8988T (cell line): ENCODE data around the gene TMEM130.

ENCODE experiments used
- DNase-seq: peaks from one replicate; pipeline ENCODE4 v3.0.0; 2011

Gene TMEM130, protein sequence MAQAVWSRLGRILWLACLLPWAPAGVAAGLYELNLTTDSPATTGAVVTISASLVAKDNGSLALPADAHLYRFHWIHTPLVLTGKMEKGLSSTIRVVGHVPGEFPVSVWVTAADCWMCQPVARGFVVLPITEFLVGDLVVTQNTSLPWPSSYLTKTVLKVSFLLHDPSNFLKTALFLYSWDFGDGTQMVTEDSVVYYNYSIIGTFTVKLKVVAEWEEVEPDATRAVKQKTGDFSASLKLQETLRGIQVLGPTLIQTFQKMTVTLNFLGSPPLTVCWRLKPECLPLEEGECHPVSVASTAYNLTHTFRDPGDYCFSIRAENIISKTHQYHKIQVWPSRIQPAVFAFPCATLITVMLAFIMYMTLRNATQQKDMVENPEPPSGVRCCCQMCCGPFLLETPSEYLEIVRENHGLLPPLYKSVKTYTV

DNA sequence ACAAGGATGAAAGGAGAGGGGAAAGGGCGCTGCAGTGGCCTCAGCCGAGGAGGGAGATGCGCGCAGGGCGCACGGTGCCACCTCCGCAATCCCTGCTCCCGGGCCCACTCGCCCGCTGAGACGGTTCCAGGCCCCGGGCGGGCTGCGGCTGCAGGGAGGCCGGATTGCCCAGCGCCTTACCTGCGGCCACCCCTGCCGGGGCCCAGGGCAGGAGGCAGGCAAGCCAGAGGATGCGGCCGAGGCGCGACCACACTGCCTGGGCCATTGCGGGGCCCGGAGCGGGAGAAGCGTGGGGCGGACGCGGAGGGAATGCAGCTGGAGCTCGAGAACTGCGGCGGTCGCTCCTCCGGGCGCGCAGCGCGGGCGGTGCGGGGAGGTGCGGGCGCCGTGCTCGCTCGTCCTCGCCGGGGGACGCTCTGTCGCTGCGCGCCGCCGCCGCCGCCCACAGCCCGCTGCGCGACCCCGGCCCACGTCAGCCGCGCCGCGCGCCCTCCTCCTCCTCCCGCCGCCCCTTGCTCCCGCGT is at the start of gene TMEM130:
TMEM130 (minus strand) TSS at position 418 of the 524 bp plus-strand sequence; CDS start at position 265, 153 bp downstream.
- DNase-seq = no peak

DNA sequence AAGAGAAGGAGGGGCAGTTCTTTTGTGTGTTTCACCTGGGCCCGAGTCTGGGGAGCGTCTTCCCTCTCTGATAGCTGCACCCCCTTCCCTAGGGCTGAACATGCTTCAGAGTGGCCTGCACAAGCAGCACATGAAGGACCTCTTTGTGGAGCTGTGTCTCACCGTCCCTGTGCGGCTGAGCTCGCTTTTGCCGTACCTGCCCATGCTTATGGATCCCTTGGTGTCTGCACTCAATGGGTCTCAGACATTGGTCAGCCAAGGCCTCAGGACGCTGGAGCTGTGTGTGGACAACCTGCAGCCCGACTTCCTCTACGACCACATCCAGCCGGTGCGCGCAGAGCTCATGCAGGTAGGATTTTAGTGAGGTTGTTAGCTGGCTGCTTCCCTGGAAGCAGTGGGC is 47.5 kb upstream of the TMEM130 start:
- DNase-seq = no peak

DNA sequence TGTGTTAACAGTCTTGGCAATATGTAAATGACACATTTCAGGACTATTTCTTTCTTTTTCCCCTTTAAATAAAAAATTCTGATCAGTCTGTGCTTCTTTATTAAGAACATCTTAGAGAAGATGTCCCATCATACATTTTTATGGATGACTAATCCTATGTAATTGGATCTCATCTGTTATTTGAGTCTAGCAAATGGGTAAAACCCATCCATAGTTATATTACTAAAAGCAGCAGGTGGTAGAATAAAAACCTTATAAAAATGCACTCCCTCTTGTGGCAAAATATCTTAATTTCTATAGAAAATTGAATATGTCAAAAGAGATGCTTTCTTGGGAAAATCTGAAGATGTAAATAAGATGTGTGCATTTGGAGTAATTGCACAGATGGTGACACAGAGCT is 43.8 kb upstream of the TMEM130 start:
- no peak for DNase-seq

DNA sequence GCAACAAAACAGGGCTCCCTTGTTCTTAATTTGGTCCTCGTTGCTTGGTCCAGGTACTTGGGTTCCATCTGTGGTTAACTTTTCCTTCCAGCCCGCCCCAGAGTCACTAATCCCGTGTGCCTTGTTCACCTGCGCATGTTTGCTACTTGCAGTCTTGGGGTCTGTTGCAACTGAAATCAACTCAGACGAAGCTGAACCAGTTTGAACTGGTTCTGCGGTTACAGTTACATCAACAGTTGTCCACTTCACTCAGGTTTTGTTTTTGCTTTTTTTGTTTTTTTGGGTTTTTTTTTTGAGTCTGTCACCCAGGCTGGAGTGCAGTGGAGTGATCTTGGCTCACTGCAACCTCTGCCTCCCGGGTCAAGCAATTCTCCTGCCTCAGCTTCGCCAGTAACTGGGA is 43.2 kb upstream of the TMEM130 start:
- no peak for DNase-seq

DNA sequence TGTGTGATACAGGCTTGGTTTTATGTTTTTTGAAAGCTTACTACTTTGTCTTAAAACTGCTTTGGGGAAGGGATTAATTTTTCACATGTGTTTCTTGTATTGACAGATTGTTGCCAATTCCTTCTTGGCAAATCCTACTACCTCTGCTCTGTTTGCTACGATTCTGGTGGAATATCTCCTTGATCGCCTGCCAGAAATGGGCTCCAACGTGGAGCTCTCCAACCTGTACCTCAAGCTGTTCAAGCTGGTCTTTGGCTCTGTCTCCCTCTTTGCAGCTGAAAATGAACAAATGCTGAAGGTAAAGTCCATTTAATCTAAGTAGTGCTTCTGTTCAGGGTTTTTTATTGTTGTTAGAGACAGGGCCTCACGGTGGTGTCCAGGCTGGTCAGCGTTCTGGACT is 42.1 kb upstream of the TMEM130 start:
- DNase-seq = no peak

GRCh38 chr7:98910427-98910826 is 40.6 kb upstream of the TMEM130 start:
- no peak for DNase-seq

GRCh38 chr7:98909487-98909886 is 39.7 kb upstream of the TMEM130 start:
- no peak for DNase-seq

DNA sequence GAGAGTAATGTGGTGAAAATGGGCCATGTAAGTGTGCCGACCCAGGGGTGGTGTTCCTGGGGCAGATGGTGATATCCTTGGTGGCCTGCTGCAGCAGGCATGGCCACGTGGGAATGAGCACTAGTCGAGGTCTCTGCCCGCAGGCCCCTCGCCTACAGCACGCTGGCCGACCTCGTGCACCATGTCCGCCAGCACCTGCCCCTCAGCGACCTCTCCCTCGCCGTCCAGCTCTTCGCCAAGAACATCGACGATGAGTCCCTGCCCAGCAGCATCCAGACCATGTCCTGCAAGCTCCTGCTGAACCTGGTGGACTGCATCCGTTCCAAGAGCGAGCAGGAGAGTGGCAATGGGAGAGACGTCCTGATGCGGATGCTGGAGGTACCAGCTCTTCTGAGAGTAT is 38.8 kb upstream of the TMEM130 start:
- DNase-seq = no peak

DNA sequence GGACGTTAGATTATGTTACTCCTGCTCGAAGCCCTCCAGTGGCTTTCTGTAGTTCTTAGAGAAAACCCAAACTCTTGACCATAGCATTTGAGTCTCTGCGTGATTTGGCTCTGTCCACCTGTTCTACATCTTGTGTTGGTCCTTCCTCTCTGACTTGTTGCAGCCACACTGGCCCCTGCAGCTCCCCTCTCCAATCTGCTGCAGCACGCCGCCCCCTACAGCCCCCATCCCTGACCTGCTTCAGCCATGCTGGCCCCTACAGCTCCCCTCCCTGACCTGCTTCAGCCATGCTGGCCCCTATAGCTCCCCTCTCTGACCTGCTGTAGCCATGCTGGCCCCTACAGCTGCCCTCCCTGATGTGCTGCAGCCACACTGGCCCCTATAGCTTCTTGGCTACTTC is 37.8 kb upstream of the TMEM130 start:
- DNase-seq = no peak

GRCh38 chr7:98903246-98903645 is 33.4 kb upstream of the TMEM130 start:
- DNase-seq = no peak

DNA sequence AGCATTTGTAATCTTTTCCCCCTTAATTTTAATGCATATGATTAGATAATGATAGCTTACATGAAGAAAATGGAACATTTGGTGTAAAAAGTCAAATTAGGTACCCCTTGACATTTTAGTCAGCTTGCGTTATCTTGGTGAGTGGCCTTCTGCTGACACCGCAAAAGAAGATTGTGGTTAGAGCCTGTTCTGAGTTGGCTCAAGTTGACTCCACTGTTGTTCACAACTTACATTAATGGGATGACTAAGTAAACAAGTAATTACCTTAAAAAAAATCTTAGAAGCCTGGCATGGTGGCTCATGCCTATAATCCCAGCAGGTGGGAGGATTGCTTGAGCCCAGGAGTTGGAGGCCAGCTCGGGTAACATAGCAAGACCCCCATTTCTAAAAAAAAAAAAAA is 32.7 kb upstream of the TMEM130 start:
- DNase-seq = no peak

- DNase-seq = no peak
Observed at GRCh38 chr7:98900815-98901214, 31.0 kb upstream of the TMEM130 start.

DNA sequence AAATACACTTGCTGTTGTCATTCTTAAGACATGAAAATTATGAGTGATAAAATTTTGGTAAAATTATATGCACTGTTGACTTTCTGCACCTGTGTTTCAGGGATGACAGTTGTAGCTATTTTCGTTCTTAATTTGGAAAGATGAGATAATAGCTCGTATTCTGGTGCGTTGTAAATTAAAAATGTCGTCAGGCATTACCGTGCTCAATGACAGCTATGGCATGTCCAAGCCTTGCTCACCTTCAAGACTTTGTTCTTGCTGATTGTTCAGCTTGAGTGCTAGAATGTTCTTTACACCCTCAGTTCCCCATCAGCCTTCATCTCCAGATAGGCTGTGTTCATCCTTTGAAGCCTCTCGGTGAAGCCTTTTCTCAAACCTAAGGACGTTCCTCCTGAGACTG is 30.0 kb upstream of the TMEM130 start:
- DNase-seq = no peak

- no peak for DNase-seq
Observed at GRCh38 chr7:98892609-98893008, 22.8 kb upstream of the TMEM130 start.

DNA sequence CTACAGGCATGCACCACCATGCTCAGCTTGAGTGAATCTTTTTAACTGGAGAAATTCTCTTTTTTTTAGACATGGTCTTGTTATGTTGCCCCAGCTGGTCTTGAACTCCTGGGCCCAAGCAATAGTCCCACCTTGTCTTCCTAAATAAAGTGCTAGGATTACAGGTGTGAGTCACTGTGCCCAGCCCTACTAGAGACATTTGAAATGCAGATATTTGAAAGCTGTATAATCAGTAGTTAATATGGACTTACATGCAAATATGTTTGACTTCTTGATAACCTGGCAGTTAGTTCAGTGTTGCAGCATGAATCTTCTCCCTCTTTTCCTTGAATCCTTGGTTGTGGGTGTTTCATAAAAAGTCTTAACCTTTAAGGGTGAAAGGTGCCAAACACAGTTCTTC is 17.2 kb upstream of the TMEM130 start:
- no peak for DNase-seq

- no peak for DNase-seq
Observed at GRCh38 chr7:98884416-98884815, 14.6 kb upstream of the TMEM130 start.

- DNase-seq = no peak
Observed at GRCh38 chr7:98881561-98882315, 11.9 kb upstream of the TMEM130 start.

GRCh38 chr7:98880485-98880884 is 10.7 kb upstream of the TMEM130 start:
- no peak for DNase-seq

DNA sequence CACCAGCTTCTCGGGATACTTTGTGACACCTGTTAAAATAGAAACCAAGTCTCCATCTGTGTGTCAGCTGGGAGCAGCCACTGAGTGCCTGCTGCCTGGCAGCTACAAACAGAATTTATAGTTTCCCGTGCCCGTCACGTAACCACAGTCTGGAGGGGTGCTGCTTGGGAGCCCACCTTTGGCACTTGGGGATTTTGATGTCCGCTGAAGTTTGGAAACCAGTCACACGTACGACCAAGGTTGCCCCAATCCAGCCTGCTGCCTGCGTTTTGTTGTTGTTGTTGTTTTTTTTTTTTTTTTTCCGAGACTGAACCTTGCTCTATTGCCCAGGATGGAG is 10.1 kb upstream of the TMEM130 start:
- no peak for DNase-seq

DNA sequence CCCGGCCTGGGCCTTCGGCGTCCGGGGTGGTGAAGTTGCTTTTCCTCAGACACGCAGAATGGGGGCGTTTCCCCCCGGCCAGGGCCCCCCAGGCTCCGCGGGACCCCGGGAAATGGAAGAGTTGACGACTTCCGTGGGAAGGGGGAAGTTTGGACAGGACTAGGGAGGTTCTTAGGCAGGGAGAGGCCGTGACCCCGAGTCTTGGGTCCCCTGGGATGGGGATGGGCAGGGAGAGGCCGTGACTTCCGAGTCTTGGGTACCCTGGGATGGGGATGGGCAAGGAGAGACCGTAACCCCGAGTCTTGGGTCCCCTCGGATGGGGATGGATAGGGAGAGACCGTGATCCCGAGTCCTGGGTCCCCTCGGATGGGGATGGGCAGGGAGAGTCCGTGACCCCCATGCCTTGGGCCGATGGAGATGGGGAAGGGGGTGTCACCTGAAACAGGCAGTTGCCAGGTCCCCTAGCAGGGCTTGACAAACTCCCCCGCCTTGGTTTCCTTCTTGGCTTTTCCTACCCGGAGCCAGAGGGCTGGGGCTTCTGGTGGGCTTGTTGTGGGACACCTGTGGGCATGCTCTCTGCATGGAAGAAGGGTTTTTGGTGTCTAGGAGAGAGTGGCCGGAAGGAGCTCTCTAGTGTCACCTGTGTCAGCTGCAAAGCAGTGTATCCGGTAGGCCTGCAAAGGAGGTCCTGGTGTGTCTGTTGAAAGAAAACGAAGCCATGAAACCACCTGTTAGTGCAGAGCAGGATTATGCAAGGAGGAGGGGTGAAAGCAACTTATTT is 9.6 kb upstream of the TMEM130 start:
- no peak for DNase-seq

- DNase-seq = peak; percentile 50
Observed at GRCh38 chr7:98878365-98879197, 8.8 kb upstream of the TMEM130 start, which contains the start of gene TRRAP. Gene TRRAP (plus strand): TSS chr7:98878532. CDS start chr7:98881151, 2,619 bp downstream.

DNA sequence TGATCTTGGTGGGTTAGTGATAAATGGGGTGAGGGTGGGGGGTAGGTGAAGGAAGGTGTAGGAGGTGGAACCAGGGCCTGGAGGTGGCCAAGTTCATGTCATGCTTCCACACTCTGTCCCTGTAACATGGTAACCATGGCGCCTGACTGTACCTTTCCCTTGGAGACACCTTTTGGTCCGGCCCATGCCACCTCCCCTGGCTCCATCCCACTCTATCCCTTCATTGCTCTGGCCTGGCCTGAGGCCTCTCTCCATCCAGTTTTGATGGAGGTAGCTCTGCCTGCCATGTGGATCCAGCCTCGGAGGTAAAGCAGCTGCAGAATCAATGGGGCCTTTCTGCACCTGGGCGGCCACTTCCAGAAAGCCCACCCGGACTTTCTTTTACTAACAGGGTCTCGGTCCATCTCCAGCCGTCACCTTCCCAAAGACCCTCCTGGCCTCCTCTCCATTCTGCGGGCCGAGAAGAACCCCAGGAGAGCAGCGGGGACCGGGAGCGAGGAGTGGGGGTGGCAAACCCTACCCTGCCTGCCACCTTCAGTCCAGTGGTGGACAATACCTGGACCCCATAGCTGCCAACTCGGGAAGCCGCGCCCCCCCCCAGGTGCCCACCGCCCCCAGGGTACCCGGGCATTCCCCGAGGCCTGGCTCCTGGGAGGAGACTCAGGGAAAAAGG is 8.0 kb upstream of the TMEM130 start:
- no peak for DNase-seq
